Hepatocyte (in vitro differentiated cells): ENCODE results near the gene RNF212B. TPM values are rescaled to one million over a fixed set of nuclear protein-coding genes. Genes with fewer than 3 reads are reported as not detected.

Source experiments
- DNase-seq: peaks from one replicate; pipeline ENCODE4 v3.0.0-alpha.2; 2016; ENCODE audit warnings: low spot score
- H2AFZ ChIP-seq: fragments of 200-600 bp; sonication (generic); 2 replicates; pipeline ENCODE4 v1.6.0; 2016; ENCODE audit warnings: antibody characterized with exemption, mild to moderate bottlenecking
- H3K27ac ChIP-seq: fragments of 200-600 bp; sonication (generic); 2 replicates; pipeline ENCODE4 v1.5.1; 2016; ENCODE audit warnings: mild to moderate bottlenecking
- H3K27me3 ChIP-seq: fragments of 200-600 bp; sonication (generic); 2 replicates; pipeline ENCODE4 v1.6.1; 2016
- H3K36me3 ChIP-seq: fragments of 200-600 bp; sonication (generic); replicated peaks from 2 replicates; pipeline ENCODE4 v1.5.1; 2016; ENCODE audit warnings: low read depth; ENCODE audit not compliant: insufficient read depth
- H3K4me1 ChIP-seq: fragments of 200-600 bp; sonication (generic); 2 replicates; pipeline ENCODE4 v1.5.1; 2016; ENCODE audit warnings: mild to moderate bottlenecking, moderate library complexity; ENCODE audit not compliant: insufficient read depth
- H3K4me2 ChIP-seq: fragments of 200-600 bp; sonication (generic); 2 replicates; pipeline ENCODE4 v1.6.0; 2016
- H3K4me3 ChIP-seq: fragments of 200-600 bp; sonication (generic); 2 replicates; pipeline ENCODE4 v1.5.1; 2016; ENCODE audit warnings: mild to moderate bottlenecking
- H3K79me2 ChIP-seq: fragments of 200-600 bp; sonication (generic); 2 replicates; pipeline ENCODE4 v1.6.0; 2017; ENCODE audit warnings: mild to moderate bottlenecking
- H3K9me2 ChIP-seq: fragments of 200-600 bp; sonication (generic); replicated peaks from 2 replicates; pipeline ENCODE4 v1.6.0; 2017; ENCODE audit warnings: mild to moderate bottlenecking; ENCODE audit not compliant: insufficient read depth
- H3K9me3 ChIP-seq: fragments of 200-600 bp; sonication (generic); 2 replicates; pipeline ENCODE4 v1.5.1; 2016; ENCODE audit warnings: low read depth, mild to moderate bottlenecking
- H4K20me1 ChIP-seq: fragments of 200-600 bp; sonication (generic); 2 replicates; pipeline ENCODE4 v1.6.0; 2016; ENCODE audit warnings: mild to moderate bottlenecking; ENCODE audit not compliant: insufficient read depth, poor library complexity, severe bottlenecking
- CTCF ChIP-seq: fragments of 200-600 bp; sonication (generic); IDR thresholded peaks from 2 replicates; pipeline ENCODE4 v1.5.1; 2016; ENCODE audit warnings: antibody characterized with exemption, mild to moderate bottlenecking; ENCODE audit not compliant: poor library complexity
- EZH2 ChIP-seq: fragments of 200-600 bp; sonication (generic); IDR thresholded peaks from 2 replicates; pipeline ENCODE4 v1.6.1; 2016; ENCODE audit warnings: antibody characterized with exemption, mild to moderate bottlenecking, borderline replicate concordance
- EZH2phosphoT487 ChIP-seq: fragments of 200-600 bp; sonication (generic); IDR thresholded peaks from one replicate; pipeline ENCODE4 v1.6.1; 2018; ENCODE audit warnings: antibody characterized with exemption, mild to moderate bottlenecking, low read depth, moderate library complexity; ENCODE audit not compliant: unreplicated experiment, severe bottlenecking
- WGBS: methylation state at CpG from one replicate; pipeline ENCODE4 v1.1.6; 2016; ENCODE audit warnings: low lambda C conversion rate; ENCODE audit errors: missing lambda C conversion rate; 5-methylcytosine and 5-hydroxymethylcytosine counted together
- polyA plus RNA-seq: library from polyadenylated mRNA; unstranded; fragments of >200 nt; fragmentation: Nextera tagmentation; extraction: Ambion mirVana; gene quantifications from 2 replicates; pipeline ENCODE4 v1.2.1, GENCODE V29; 2016
- total RNA-seq: library from RNA; depleted of rRNA; stranded (reverse); fragments of >200 nt; gene quantifications from 2 replicates; pipeline ENCODE4 v1.2.3, GENCODE V29; 2014

The RNF212B gene
- total and polyA plus RNA-seq, 2 experiments from 2014 or later = 0.17 TPM; not detected in 1

GRCh38 chr14:23202001-23202400 lies 35.7 kb upstream of the RNF212B start:
- no peak overlapping the region for H3K27ac ChIP-seq
- no peak overlapping the region for H2AFZ ChIP-seq
- no peaks in the 10 kb centered on the region for H3K9me3 ChIP-seq
- H3K27me3 ChIP-seq = no peaks in the 10 kb centered on the region
- H3K4me3 ChIP-seq = no peak overlapping the region
- TF ChIP-seq EZH2 (no peak), CTCF (no peak), EZH2phosphoT487 (no peak)
- WGBS = 99% methylated on average over 7 of the region's 7 CpGs
- no peaks in the 10 kb centered on the region for H3K36me3 ChIP-seq
- H4K20me1 ChIP-seq = no peaks in the 10 kb centered on the region
- H3K79me2 ChIP-seq = no peaks in the 10 kb centered on the region
- H3K4me1 ChIP-seq = no peaks in the 10 kb centered on the region
- no peaks in the 10 kb centered on the region for H3K9me2 ChIP-seq
- DNase-seq = no peak
- H3K4me2 ChIP-seq = no peak overlapping the region

GRCh38 chr14:23206422-23207145 lies 31.2 kb upstream of the RNF212B start:
- H4K20me1 ChIP-seq = no peaks in the 10 kb centered on the region
- H3K27ac ChIP-seq = no peak overlapping the region
- H2AFZ ChIP-seq = no peak overlapping the region
- no peaks in the 10 kb centered on the region for H3K36me3 ChIP-seq
- no peak for DNase-seq
- no peaks in the 10 kb centered on the region for H3K9me3 ChIP-seq
- H3K27me3 ChIP-seq = no peaks in the 10 kb centered on the region
- H3K79me2 ChIP-seq = no peaks in the 10 kb centered on the region
- no peak overlapping the region for H3K4me2 ChIP-seq
- no peaks in the 10 kb centered on the region for H3K9me2 ChIP-seq
- H3K4me3 ChIP-seq = no peak overlapping the region
- no peaks in the 10 kb centered on the region for H3K4me1 ChIP-seq
- WGBS = 75% methylated on average over 3 of the region's 3 CpGs
- TF ChIP-seq EZH2 (no peak), CTCF (no peak), EZH2phosphoT487 (no peak)

- TF ChIP-seq EZH2phosphoT487 (no peak), EZH2 (no peak), CTCF (no peak)
- WGBS = 48% methylated on average over 3 of the region's 3 CpGs
- H3K27ac ChIP-seq = no peak overlapping the region
- H2AFZ ChIP-seq = no peak overlapping the region
- no peaks in the 10 kb centered on the region for H3K36me3 ChIP-seq
- DNase-seq = no peak
- H3K9me2 ChIP-seq = no peaks in the 10 kb centered on the region
- no peaks in the 10 kb centered on the region for H3K4me1 ChIP-seq
- no peaks in the 10 kb centered on the region for H4K20me1 ChIP-seq
- H3K4me2 ChIP-seq = no peak overlapping the region
- no peaks in the 10 kb centered on the region for H3K79me2 ChIP-seq
- no peak overlapping the region for H3K4me3 ChIP-seq
- no peaks in the 10 kb centered on the region for H3K27me3 ChIP-seq
- no peaks in the 10 kb centered on the region for H3K9me3 ChIP-seq
These were observed 30.6 kb upstream of the RNF212B start for GRCh38 chr14:23207146-23207540.
